Effector memory CD4-positive, alpha-beta T cell (primary cell): ENCODE results near the gene AKAP8L.
"Not testable (repeated sequence)": the region's sequence is repeated elsewhere in the genome, so short reads cannot be mapped to it uniquely, and the experiment has no call there.

Experiments
- DNase-seq, 3 donors: peaks; one replicate each; pipeline ENCODE4 v3.0.0-alpha.2; 2020
- H3K27ac ChIP-seq: 2 replicates; pipeline ENCODE4 v1.7.0; 2013; ENCODE audit warnings: mild to moderate bottlenecking, low read length, moderate library complexity; ENCODE audit not compliant: insufficient read depth, poor library complexity, severe bottlenecking
- H3K27me3 ChIP-seq: replicated peaks from 2 replicates; pipeline ENCODE4 v1.7.0; 2013; ENCODE audit warnings: mild to moderate bottlenecking, low read length; ENCODE audit not compliant: insufficient read depth, control insufficient read depth, poor library complexity, severe bottlenecking
- H3K36me3 ChIP-seq: 2 replicates; pipeline ENCODE4 v1.7.0; 2013; ENCODE audit warnings: mild to moderate bottlenecking, low read length, moderate library complexity; ENCODE audit not compliant: control insufficient read depth, insufficient read depth
- H3K4me1 ChIP-seq: 2 replicates; pipeline ENCODE4 v1.7.0; 2013; ENCODE audit warnings: low read length, mild to moderate bottlenecking; ENCODE audit not compliant: control insufficient read depth, insufficient read depth, poor library complexity, severe bottlenecking
- H3K4me3 ChIP-seq: 2 replicates; pipeline ENCODE4 v1.7.0; 2013; ENCODE audit warnings: low read length, low read depth, mild to moderate bottlenecking; ENCODE audit not compliant: insufficient read depth, poor library complexity, severe bottlenecking
- H3K9me3 ChIP-seq: 2 replicates; pipeline ENCODE4 v1.7.0; 2013; ENCODE audit warnings: mild to moderate bottlenecking, low read length, moderate library complexity; ENCODE audit not compliant: control insufficient read depth

The AKAP8L gene

DNA sequence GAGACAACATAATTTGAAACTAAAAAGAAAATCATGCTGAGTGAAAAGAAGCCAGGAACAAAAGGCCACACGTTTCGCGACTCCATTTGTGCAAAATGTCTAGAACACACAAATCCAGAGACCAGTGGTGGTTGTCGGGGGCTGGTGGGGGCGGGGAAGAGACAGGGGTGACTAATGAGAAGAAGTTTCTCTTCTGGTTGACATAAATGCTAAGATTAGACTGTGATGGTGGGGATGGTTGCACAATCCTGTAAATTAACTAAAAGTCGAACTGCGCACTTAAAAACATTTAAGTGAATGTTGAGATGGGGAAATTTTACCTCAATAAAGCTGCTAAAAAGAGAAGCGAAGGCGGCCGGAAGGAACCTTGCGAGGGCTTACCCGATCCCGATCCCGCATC is 46.3 kb downstream of the AKAP8L start:
- no peaks in the 10 kb centered on the region for H3K9me3 ChIP-seq
- H3K4me3 ChIP-seq, result no peak overlapping the region
- no peaks in the 10 kb centered on the region for H3K27me3 ChIP-seq
- no peak for DNase-seq
- peaks cover 71% of the 10 kb centered on the region for H3K36me3 ChIP-seq
- no peak overlapping the region for H3K27ac ChIP-seq
- peaks cover 10% of the 10 kb centered on the region for H3K4me1 ChIP-seq

DNA sequence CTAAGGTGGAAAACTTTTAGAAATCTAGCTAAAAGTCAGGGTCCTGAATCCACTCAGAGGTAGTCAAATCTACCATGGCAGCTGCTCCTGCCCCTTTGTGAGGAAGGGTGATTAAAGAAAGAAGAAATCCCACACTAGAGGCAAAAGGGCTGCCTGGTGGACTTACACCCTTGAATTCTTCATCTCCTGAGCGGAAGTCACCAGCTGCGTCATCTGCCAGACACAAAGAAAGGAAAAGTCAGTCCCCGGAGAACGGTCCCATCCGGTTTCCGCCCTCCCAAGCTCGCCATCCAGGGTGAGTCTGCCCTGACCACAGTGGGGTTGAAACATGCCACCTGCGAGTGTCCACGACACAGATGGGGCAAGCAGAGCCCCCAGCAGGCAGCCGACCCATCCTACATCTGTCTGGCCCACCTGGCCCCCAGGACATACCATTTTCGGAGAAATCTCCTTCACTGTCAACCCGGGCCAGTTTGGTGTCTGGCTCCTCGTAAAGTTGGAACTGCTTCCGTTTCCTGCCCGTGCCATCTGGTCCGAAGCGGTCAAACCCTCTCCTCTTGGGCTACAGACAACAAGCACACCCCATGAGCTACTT is 46.9 kb downstream of the AKAP8L start:
- Histone ChIP-seq H3K27ac (no peak overlapping the region), H3K4me3 (no peak overlapping the region), H3K4me1 (peaks cover 5% of the 10 kb centered on the region), H3K27me3 (no peaks in the 10 kb centered on the region), H3K36me3 (peaks cover 74% of the 10 kb centered on the region), H3K9me3 (no peaks in the 10 kb centered on the region)
- no peak for DNase-seq

- H3K4me3 ChIP-seq, result no peak overlapping the region
- H3K27ac ChIP-seq, result no peak overlapping the region
- H3K9me3 ChIP-seq, result no peaks in the 10 kb centered on the region
- no peaks in the 10 kb centered on the region for H3K4me1 ChIP-seq
- H3K36me3 ChIP-seq, result peaks cover 78% of the 10 kb centered on the region
- H3K27me3 ChIP-seq, result no peaks in the 10 kb centered on the region
- DNase-seq, result no peak
Observed at GRCh38 chr19:15371119-15371518, 47.7 kb downstream of the AKAP8L start.

GRCh38 chr19:15369594-15369891 is 49.2 kb downstream of the AKAP8L start:
- no peaks in the 10 kb centered on the region for H3K27me3 ChIP-seq
- peaks cover 89% of the 10 kb centered on the region for H3K36me3 ChIP-seq
- H3K4me3 ChIP-seq, result no peak overlapping the region
- no peak for DNase-seq
- H3K27ac ChIP-seq, result no peak overlapping the region
- H3K9me3 ChIP-seq, result no peaks in the 10 kb centered on the region
- H3K4me1 ChIP-seq, result no peaks in the 10 kb centered on the region

DNA sequence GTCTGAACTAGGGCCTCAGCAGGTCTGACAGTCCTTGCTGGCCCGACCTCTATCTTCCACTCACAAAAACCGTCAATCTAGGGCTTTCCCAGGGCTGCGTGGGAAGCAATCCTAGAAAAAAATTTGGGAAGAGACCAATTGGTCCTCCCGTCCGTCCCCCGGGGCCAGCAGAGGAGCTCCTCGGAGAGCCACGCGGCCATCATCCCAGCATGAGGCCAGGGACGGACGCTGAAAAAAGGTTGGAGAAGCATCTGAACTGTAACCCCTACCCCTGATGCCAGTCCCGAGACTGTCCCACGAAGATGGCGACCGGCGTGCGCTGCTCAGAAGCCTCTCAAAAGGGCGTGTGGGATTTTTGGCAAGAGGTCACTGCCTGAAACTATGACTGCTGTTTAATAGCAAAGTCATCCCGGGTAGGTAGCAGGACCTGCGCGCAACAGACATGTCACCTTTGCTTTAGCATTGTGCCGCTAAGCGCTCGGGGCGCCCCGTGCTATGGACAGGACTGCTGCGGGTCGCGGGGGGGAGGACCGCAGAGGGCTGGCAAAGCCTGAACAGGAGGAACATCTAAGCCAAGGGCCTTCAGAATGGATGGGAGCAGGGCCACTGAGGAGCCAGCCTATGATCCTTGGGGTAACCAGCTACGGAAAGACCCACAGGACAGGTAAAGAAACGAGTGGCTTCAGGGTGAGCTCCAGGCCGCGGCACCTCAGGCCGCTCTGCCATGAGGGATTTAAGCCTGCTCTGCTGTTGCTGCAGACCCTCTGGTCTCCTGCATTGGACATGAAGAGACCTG is 49.8 kb downstream of the AKAP8L start:
- Histone ChIP-seq H3K27ac (no peak overlapping the region), H3K4me1 (no peaks in the 10 kb centered on the region), H3K27me3 (no peaks in the 10 kb centered on the region), H3K4me3 (no peak overlapping the region), H3K9me3 (no peaks in the 10 kb centered on the region), H3K36me3 (peaks cover 87% of the 10 kb centered on the region)
- DNase-seq, result no peak

GRCh38 chr19:15368051-15368632 is 50.6 kb downstream of the AKAP8L start:
- H3K36me3 ChIP-seq, result peaks cover 78% of the 10 kb centered on the region
- H3K4me1 ChIP-seq, result no peaks in the 10 kb centered on the region

DNA sequence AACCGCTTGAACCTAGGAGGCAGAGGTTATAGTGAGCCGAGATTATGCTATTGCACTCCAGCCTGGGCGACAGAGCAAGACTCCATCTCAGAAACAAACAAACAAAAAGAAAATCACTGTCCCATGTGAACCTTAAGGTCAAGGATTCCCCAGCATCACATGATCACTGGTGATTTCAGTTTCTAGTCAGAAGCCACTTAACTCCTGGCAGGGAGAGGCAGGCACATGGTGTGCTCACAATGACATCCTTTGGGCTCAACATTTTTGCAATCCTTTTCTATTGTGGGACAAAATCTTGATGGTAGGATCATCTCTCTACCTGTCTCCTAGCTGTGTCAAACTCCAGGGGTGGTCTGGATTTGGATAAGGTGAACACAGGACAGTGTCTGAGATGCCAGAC is 51.3 kb downstream of the AKAP8L start:
- H3K36me3 ChIP-seq, result peaks cover 71% of the 10 kb centered on the region
- H3K27ac ChIP-seq, result no peak overlapping the region
- H3K27me3 ChIP-seq, result no peaks in the 10 kb centered on the region
- H3K4me1 ChIP-seq, result no peaks in the 10 kb centered on the region
- no peak overlapping the region for H3K4me3 ChIP-seq
- no peaks in the 10 kb centered on the region for H3K9me3 ChIP-seq
- no peak for DNase-seq

More at GRCh38 chr19:15368051-15368632, 50.6 kb downstream of the AKAP8L start:
- Histone ChIP-seq H3K27me3 (no peaks in the 10 kb centered on the region), H3K4me3 (no peak overlapping the region), H3K9me3 (no peaks in the 10 kb centered on the region), H3K27ac (no peak overlapping the region)
- no peak for DNase-seq

- no peak overlapping the region for H3K4me3 ChIP-seq
- H3K27ac ChIP-seq, result no peak overlapping the region
- DNase-seq, result no peak
- no peaks in the 10 kb centered on the region for H3K9me3 ChIP-seq
- H3K27me3 ChIP-seq, result no peaks in the 10 kb centered on the region
- H3K4me1 ChIP-seq, result no peaks in the 10 kb centered on the region
- H3K36me3 ChIP-seq, result peaks cover 68% of the 10 kb centered on the region
Observed at GRCh38 chr19:15365264-15365663, 53.5 kb downstream of the AKAP8L start.

- not testable (repeated sequence) for H3K4me1 ChIP-seq, DNase-seq, H3K27ac ChIP-seq, H3K9me3 ChIP-seq, H3K27me3 ChIP-seq, H3K4me3 ChIP-seq
- peaks cover 63% of the 10 kb centered on the region for H3K36me3 ChIP-seq
Observed at GRCh38 chr19:15363791-15364190, 55.0 kb downstream of the AKAP8L start.

- H3K36me3 ChIP-seq, result peaks cover 63% of the 10 kb centered on the region
- not testable (repeated sequence) for DNase-seq, H3K27ac ChIP-seq, H3K4me3 ChIP-seq, H3K4me1 ChIP-seq, H3K9me3 ChIP-seq, H3K27me3 ChIP-seq
Observed at GRCh38 chr19:15363048-15363447, 55.7 kb downstream of the AKAP8L start.
